GM12878 (cell line): ENCODE measurements around the gene NOD1. TPM values are rescaled to one million over a fixed set of nuclear protein-coding genes. Genes with fewer than 3 reads are reported as not detected.

ENCODE experiments used
- BACH1 ChIP-seq: fragments of 450-650 bp; IDR thresholded peaks from 2 replicates; pipeline ENCODE4 v1.6.1; 2017; ENCODE audit warnings: mild to moderate bottlenecking, borderline replicate concordance
- BCLAF1 ChIP-seq: fragments of 450-650 bp; IDR thresholded peaks from 2 replicates; pipeline ENCODE4 v1.6.1; 2017; ENCODE audit warnings: antibody characterized with exemption, mild to moderate bottlenecking, moderate library complexity
- MLLT1 ChIP-seq: fragments of 450-650 bp; IDR thresholded peaks from 2 replicates; pipeline ENCODE4 v1.6.1; 2016; ENCODE audit warnings: mild to moderate bottlenecking
- POU2F2 ChIP-seq: IDR thresholded peaks from 3 replicates; pipeline ENCODE4 v1.6.1; 2011; ENCODE audit warnings: low read depth, mild to moderate bottlenecking, low read length, borderline replicate concordance
- ZNF687 ChIP-seq: fragments of 450-650 bp; IDR thresholded peaks from 2 replicates; pipeline ENCODE4 v1.6.1; 2017; ENCODE audit warnings: mild to moderate bottlenecking, moderate library complexity
- polyA plus RNA-seq, 11 experiments: library from polyadenylated mRNA; depleted of rRNA in 4 of 11; unstranded in 6 of 11; stranded (reverse) in 5 of 11; fragments of >200 nt; fragmentation: Nextera tagmentation in 4 of 11; fragmentation: Illumina TruSeq in 1 of 11; extraction: Ambion mirVana in 4 of 11; extraction: Trizol in 1 of 11; gene quantifications; 1 replicate in 1 of 11; 2 replicates in 10 of 11; pipeline versions ENCODE4 v1.2.1 to v1.2.3, GENCODE V29; 2011 to 2016; ENCODE audit warnings: inconsistent platforms in 2 of 11, missing spikeins in 2 of 11, low read depth in 1 of 11
- total RNA-seq, 4 experiments: library from RNA; depleted of rRNA in 3 of 4; stranded (reverse); fragments of >200 nt in 3 of 4; fragmentation: Illumina TruSeq in 1 of 4; extraction: Trizol in 1 of 4; gene quantifications; 2 replicates each; pipeline versions ENCODE4 v1.2.1 to v1.2.3, GENCODE V29; 2013 to 2021
- TF ChIP-seq, protein P1 (sequence below): fragments of 150-350 bp; IDR thresholded peaks from 2 replicates; pipeline ENCODE4 v1.6.1; 2014; ENCODE audit warnings: mild to moderate bottlenecking, low read depth, low read length
- TF ChIP-seq, protein P2 (sequence below): fragments of 450-650 bp; IDR thresholded peaks from 2 replicates; pipeline ENCODE4 v1.6.1; 2017; ENCODE audit warnings: mild to moderate bottlenecking
- TF ChIP-seq, protein P3 (sequence below): fragments of 450-650 bp; formaldehyde crosslinking; IDR thresholded peaks from 2 replicates; pipeline ENCODE4 v1.4.0; 2022; ENCODE audit warnings: mild to moderate bottlenecking, moderate library complexity

The NOD1 gene
- total and polyA plus RNA-seq, 10 of the 15 experiments (the other 5 are each of a cell fraction or from before 2014, with no cell fraction given) = 1.8 to 14.6 (median 8.9) TPM

GRCh38 chr7:30450983-30451497, 27.5 kb downstream of the NOD1 start (continued):
- TF ChIP-seq POU2F2 (no peak), MLLT1 (no peak), BACH1 (no peak), BCLAF1 (no peak), ZNF687 (no peak)
- TF ChIP-seq, protein P1, sequence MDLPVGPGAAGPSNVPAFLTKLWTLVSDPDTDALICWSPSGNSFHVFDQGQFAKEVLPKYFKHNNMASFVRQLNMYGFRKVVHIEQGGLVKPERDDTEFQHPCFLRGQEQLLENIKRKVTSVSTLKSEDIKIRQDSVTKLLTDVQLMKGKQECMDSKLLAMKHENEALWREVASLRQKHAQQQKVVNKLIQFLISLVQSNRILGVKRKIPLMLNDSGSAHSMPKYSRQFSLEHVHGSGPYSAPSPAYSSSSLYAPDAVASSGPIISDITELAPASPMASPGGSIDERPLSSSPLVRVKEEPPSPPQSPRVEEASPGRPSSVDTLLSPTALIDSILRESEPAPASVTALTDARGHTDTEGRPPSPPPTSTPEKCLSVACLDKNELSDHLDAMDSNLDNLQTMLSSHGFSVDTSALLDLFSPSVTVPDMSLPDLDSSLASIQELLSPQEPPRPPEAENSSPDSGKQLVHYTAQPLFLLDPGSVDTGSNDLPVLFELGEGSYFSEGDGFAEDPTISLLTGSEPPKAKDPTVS = no peak
- TF ChIP-seq, protein P2, sequence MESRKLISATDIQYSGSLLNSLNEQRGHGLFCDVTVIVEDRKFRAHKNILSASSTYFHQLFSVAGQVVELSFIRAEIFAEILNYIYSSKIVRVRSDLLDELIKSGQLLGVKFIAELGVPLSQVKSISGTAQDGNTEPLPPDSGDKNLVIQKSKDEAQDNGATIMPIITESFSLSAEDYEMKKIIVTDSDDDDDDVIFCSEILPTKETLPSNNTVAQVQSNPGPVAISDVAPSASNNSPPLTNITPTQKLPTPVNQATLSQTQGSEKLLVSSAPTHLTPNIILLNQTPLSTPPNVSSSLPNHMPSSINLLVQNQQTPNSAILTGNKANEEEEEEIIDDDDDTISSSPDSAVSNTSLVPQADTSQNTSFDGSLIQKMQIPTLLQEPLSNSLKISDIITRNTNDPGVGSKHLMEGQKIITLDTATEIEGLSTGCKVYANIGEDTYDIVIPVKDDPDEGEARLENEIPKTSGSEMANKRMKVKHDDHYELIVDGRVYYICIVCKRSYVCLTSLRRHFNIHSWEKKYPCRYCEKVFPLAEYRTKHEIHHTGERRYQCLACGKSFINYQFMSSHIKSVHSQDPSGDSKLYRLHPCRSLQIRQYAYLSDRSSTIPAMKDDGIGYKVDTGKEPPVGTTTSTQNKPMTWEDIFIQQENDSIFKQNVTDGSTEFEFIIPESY = no peak
- TF ChIP-seq, protein P3, sequence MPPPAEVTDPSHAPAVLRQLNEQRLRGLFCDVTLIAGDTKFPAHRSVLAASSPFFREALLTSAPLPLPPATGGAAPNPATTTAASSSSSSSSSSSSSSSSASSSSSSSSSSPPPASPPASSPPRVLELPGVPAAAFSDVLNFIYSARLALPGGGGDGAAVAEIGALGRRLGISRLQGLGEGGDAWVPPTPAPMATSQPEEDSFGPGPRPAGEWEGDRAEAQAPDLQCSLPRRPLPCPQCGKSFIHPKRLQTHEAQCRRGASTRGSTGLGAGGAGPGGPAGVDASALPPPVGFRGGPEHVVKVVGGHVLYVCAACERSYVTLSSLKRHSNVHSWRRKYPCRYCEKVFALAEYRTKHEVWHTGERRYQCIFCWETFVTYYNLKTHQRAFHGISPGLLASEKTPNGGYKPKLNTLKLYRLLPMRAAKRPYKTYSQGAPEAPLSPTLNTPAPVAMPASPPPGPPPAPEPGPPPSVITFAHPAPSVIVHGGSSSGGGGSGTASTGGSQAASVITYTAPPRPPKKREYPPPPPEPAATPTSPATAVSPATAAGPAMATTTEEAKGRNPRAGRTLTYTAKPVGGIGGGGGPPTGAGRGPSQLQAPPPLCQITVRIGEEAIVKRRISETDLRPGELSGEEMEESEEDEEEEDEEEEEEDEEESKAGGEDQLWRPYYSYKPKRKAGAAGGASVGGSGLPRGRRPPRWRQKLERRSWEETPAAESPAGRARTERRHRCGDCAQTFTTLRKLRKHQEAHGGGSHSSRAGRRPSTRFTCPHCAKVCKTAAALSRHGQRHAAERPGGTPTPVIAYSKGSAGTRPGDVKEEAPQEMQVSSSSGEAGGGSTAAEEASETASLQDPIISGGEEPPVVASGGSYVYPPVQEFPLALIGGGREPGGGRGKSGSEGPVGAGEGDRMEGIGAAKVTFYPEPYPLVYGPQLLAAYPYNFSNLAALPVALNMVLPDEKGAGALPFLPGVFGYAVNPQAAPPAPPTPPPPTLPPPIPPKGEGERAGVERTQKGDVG = no peak
